Memory B cell (primary cell): ENCODE results near the gene AKAP3.
A peak's percentile ranks its signal among the peaks of the same experiment; 100 is the strongest.

Experiments
- ATAC-seq: fragments of 150-1000 bp; cut with Tn5 transposase; 2 replicates; pipeline ENCODE4 v1.10.0; 2021; ENCODE audit warnings: low read depth, mild to moderate bottlenecking, moderate library complexity
- DNase-seq, 2 donors: peaks; one replicate each; pipeline ENCODE4 v3.0.0; 2022; ENCODE audit warnings: low spot score in 2 of 2
- H3K27ac Mint-ChIP-seq: one replicate; pipeline ENCODE4 v1.8.0; 2022; ENCODE audit warnings: mild to moderate bottlenecking, moderate library complexity, mixed read lengths
- H3K27me3 Mint-ChIP-seq: one replicate; pipeline ENCODE4 v1.8.0; 2022; ENCODE audit warnings: mixed read lengths
- H3K36me3 Mint-ChIP-seq: one replicate; pipeline ENCODE4 v1.8.0; 2022; ENCODE audit warnings: mild to moderate bottlenecking, mixed read lengths
- H3K4me1 Mint-ChIP-seq: one replicate; pipeline ENCODE4 v1.8.0; 2022; ENCODE audit warnings: mixed read lengths
- H3K4me3 Mint-ChIP-seq: one replicate; pipeline ENCODE4 v1.8.0; 2022; ENCODE audit warnings: mild to moderate bottlenecking, moderate library complexity, mixed read lengths
- H3K9me3 Mint-ChIP-seq: one replicate; pipeline ENCODE4 v1.8.0; 2022; ENCODE audit warnings: mixed read lengths

The AKAP3 gene

DNA sequence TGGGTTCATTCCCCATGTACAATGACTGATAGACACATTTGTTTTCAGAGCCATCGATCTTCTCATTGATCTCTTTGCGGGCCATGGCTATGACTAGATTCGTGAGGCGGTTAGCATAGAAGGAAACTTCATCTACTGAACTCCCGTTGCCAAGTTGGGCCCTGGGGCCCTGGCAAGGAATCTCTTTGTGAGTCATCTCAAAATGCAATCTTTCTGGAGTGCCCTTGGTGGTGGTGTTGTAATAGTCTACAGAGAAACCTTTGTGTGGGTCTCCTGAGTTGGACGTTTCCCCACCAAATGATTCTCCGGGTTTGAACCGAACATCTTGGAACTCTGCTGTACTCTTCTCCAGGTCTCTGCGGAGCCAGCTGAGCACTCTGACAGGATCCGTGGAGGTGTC is 20.4 kb downstream of the AKAP3 start:
- ATAC-seq (no peak), DNase-seq (no peak)
- H3K9me3 Mint-ChIP-seq: peaks cover under 1% of the 10 kb centered on the region
- no peak overlapping the region for H3K4me3 Mint-ChIP-seq
- no peak overlapping the region for H3K27ac Mint-ChIP-seq
- no peaks in the 10 kb centered on the region for H3K4me1 Mint-ChIP-seq
- H3K27me3 Mint-ChIP-seq: peaks cover 4% of the 10 kb centered on the region
- no peaks in the 10 kb centered on the region for H3K36me3 Mint-ChIP-seq

DNA sequence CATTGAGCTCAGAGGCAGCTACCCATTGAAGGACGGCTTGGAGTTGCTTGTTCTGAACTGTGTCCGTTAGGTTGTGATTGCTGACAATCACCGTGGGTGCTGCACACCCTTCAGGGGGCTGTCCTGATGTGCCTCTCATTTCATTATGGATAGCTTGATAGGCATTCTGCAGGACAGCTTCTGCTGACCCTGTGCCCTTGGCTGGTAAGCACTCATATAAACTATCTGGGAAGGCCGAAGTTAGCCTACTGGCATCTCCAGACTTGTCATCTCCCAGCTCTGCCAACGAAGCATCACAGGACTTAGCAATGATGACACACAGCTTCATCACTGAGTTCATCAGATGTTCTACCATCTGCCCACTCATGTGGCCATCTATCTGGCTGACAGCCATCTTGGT is 22.3 kb downstream of the AKAP3 start:
- peaks cover 4% of the 10 kb centered on the region for H3K4me1 Mint-ChIP-seq
- H3K4me3 Mint-ChIP-seq: no peak overlapping the region
- no peak for ATAC-seq
- no peaks in the 10 kb centered on the region for H3K36me3 Mint-ChIP-seq
- peaks cover 6% of the 10 kb centered on the region for H3K27me3 Mint-ChIP-seq
- DNase-seq: no peak
- H3K9me3 Mint-ChIP-seq: peaks cover 4% of the 10 kb centered on the region
- H3K27ac Mint-ChIP-seq: no peak overlapping the region

DNA sequence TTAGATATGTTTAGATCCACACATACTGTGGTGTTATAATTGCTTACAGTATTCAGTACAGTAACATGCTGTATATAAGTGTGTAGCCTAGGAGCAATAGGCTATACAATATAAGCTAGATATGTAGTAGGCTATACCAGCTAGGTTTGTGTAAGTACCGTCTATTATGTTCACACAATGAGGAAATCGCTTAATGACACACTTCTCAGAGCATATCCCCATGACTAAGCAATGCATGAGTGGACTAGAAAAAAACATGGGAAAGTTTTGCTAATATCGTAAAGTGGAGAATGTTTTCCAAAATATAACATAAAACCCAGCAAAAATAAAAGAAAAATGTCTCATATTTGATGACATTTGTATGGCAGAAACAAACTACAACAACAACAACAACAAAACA is 27.3 kb downstream of the AKAP3 start:
- Mint-ChIP-seq H3K27ac (no peak overlapping the region), H3K27me3 (peaks cover 2% of the 10 kb centered on the region), H3K4me1 (peaks cover 4% of the 10 kb centered on the region), H3K4me3 (no peak overlapping the region), H3K9me3 (peaks cover 4% of the 10 kb centered on the region), H3K36me3 (no peaks in the 10 kb centered on the region)
- ATAC-seq (no peak), DNase-seq (no peak)

DNA sequence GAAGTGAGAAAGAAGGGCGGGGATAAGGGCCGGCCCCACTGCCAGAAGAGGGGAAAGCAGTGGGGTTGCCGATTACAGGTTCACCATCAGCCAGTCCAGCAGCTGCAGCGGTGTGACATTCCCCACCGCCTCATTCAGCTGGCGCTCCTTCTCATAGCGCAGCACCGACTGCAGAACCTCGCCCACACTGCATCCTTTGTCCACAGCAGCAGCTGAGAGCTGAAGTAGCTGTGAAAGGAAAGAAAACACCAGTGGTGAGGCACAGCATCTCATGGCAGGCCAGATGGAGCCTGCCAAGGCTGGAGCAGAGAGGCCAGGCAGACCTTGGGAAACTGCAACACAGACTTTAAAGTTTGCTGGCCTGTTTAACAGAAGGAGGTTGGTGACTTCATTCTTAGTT is 33.2 kb downstream of the AKAP3 start:
- no peaks in the 10 kb centered on the region for H3K27me3 Mint-ChIP-seq
- no peak overlapping the region for H3K27ac Mint-ChIP-seq
- peaks cover 31% of the 10 kb centered on the region for H3K36me3 Mint-ChIP-seq
- H3K4me3 Mint-ChIP-seq: no peak overlapping the region
- H3K4me1 Mint-ChIP-seq: no peaks in the 10 kb centered on the region
- no peaks in the 10 kb centered on the region for H3K9me3 Mint-ChIP-seq
- DNase-seq (no peak), ATAC-seq (no peak)

DNA sequence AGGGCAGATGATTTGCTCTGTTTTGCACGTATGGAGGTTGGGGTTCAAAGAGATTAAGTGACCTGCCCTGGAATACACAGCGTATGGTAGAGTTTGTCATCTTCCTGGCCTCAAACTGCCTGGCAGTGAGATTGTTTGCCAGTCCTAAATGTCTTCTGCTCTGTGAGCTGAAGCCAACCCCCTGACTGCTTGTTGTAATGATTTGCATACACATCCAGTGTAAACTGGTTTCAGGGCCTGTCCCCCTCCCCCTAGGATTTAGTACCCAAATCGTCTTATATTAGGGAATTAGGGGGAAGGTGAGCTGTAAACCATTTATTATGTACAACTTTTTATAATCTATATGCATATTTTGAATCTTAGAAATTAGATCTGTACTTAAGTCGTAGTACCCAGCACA is 38.4 kb downstream of the AKAP3 start:
- no peak overlapping the region for H3K4me3 Mint-ChIP-seq
- ATAC-seq: no peak
- H3K36me3 Mint-ChIP-seq: peaks cover 47% of the 10 kb centered on the region
- H3K27ac Mint-ChIP-seq: no peak overlapping the region
- H3K27me3 Mint-ChIP-seq: no peaks in the 10 kb centered on the region
- H3K9me3 Mint-ChIP-seq: no peaks in the 10 kb centered on the region
- no peak for DNase-seq
- peaks cover 13% of the 10 kb centered on the region for H3K4me1 Mint-ChIP-seq

DNA sequence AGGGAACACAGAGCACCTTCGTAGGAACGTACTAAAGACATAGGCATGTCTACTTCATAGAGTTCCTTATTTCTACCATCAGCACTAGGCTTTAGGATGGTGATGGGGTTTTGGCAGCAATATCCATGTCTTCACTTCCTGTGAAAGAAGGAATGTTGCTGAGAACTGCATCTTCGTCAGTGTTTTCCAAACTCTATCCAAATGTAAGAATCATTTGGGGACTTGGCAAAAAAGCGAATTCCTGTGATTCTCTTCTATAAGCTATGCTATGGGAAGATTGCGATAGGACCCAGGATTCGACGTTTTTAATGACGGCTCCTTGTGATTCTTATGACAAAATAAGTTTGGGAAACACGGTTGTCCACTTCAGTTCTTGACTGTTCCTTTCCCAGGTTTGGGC is 39.8 kb downstream of the AKAP3 start:
- Mint-ChIP-seq H3K36me3 (peaks cover 35% of the 10 kb centered on the region), H3K4me1 (peaks cover 20% of the 10 kb centered on the region), H3K27me3 (no peaks in the 10 kb centered on the region), H3K4me3 (no peak overlapping the region), H3K27ac (no peak overlapping the region), H3K9me3 (no peaks in the 10 kb centered on the region)
- ATAC-seq (no peak), DNase-seq (no peak)

DNA sequence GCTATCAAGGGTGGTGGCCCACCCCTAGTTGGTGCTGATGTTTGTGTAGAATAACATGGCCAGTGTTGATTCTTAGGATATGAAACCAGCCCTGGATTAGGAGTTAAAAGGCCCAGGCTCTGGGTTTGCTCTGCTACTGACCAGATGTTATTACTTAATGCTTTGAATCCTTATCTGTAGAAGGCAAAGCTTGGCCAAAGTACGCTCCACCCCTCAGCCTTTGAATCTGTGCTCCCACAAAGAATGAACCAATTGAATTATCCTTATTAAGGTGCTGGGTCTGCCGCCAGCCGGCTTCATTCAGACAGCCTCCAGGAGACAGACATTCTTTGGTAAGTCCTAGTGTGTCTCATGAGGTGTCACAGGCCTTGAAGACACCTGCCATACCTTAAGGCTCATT is 41.8 kb downstream of the AKAP3 start:
- H3K4me1 Mint-ChIP-seq: peaks cover 20% of the 10 kb centered on the region
- DNase-seq: no peak

DNA sequence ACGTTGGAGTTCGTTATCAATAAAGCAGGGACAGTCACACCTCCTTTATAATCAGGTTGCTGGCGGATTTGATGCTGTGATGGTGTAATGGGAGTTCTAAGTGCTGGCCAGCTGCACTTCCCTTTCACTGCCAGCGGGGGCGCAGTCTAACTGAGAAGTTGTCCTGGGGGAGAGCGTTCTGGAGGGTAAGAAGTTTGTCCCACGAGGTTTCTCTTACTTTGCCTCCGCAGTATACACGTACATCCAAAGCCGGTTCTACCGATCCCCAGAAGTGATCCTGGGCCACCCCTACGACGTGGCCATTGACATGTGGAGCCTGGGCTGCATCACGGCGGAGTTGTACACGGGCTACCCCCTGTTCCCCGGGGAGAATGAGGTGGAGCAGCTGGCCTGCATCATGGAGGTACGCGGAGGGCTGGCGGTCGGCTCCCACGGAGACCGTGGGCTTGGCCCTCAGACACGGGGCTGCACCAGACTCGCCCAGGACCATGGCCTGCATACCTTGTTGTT is 44.1 kb downstream of the AKAP3 start:
- peak; percentile 77 for DNase-seq
- peaks cover 20% of the 10 kb centered on the region for H3K4me1 Mint-ChIP-seq
- H3K27ac Mint-ChIP-seq: peak overlapping the region; percentile 83
- H3K4me3 Mint-ChIP-seq: peak overlapping the region; percentile 97
- H3K9me3 Mint-ChIP-seq: no peaks in the 10 kb centered on the region
- ATAC-seq: peak; percentile 94
- H3K27me3 Mint-ChIP-seq: no peaks in the 10 kb centered on the region
- peaks cover 13% of the 10 kb centered on the region for H3K36me3 Mint-ChIP-seq

More for the DNA sequence above, 41.8 kb downstream of the AKAP3 start:
- Mint-ChIP-seq H3K9me3 (no peaks in the 10 kb centered on the region), H3K36me3 (peaks cover 23% of the 10 kb centered on the region), H3K27ac (no peak overlapping the region), H3K4me3 (no peak overlapping the region), H3K27me3 (no peaks in the 10 kb centered on the region)
- ATAC-seq: no peak

DNA sequence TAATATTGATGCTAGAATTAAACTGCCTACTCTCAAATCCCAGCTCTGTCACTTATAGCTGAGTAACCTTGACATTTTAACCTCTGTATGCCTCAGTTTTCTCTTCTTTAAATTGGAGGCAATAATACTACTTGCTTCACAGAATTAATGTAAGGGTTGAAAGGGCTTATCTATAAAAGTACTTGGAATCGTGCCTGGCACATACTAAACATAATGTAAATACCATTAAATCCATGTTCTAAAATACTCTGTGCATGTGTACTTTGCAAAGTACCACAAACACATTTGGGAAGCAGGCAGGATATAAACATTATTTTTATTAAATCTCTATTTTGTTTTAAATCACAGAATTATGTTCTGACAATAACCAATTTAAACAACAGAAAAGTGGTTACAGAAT is 44.9 kb downstream of the AKAP3 start:
- DNase-seq (no peak), ATAC-seq (no peak)
- no peaks in the 10 kb centered on the region for H3K9me3 Mint-ChIP-seq
- H3K27me3 Mint-ChIP-seq: no peaks in the 10 kb centered on the region
- peaks cover 9% of the 10 kb centered on the region for H3K36me3 Mint-ChIP-seq
- peaks cover 20% of the 10 kb centered on the region for H3K4me1 Mint-ChIP-seq
- no peak overlapping the region for H3K27ac Mint-ChIP-seq
- H3K4me3 Mint-ChIP-seq: no peak overlapping the region

DNA sequence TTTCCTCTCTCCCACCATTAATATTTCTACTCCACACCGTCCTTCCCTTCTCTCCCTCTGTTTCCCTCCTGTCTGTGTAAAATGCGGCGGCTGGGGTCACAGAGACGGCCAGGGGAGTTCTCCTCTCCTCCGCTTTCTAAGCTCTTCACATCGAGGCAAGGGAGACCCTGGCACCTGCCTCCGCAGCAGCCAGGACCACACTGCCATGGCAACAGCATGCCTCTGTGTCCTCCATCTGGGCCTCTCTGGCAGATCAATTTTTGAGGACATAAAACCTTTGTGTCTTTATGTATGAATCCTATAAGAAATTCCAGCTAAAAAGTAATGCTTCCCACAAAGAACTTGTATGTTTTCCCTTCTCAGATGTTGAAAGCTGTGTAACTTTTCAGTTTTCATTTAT is 45.4 kb downstream of the AKAP3 start:
- H3K27ac Mint-ChIP-seq: no peak overlapping the region
- H3K4me3 Mint-ChIP-seq: no peak overlapping the region
- H3K27me3 Mint-ChIP-seq: no peaks in the 10 kb centered on the region
- ATAC-seq (no peak), DNase-seq (no peak)
- peaks cover 9% of the 10 kb centered on the region for H3K36me3 Mint-ChIP-seq
- H3K9me3 Mint-ChIP-seq: no peaks in the 10 kb centered on the region
- peaks cover 20% of the 10 kb centered on the region for H3K4me1 Mint-ChIP-seq

DNA sequence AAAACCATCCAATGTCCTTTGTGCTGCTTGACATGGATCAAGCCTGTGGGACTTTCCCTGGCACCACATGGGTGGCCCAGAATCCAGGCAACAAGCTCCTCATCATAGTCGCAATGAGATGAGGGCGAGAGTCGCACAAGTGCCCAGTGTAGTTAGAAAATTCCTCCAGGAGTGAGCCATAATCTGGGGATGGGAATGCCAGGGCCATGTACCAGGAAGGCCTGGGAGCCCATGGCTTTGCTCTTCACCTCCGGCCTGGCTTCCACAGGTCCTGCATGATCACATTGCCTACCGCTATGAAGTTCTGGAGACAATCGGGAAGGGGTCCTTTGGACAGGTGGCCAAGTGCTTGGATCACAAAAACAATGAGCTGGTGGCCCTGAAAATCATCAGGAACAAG is 53.0 kb downstream of the AKAP3 start:
- Mint-ChIP-seq H3K27ac (no peak overlapping the region), H3K4me3 (no peak overlapping the region), H3K4me1 (no peaks in the 10 kb centered on the region), H3K36me3 (peaks cover 19% of the 10 kb centered on the region), H3K27me3 (no peaks in the 10 kb centered on the region), H3K9me3 (no peaks in the 10 kb centered on the region)
- no peak for DNase-seq
- no peak for ATAC-seq

DNA sequence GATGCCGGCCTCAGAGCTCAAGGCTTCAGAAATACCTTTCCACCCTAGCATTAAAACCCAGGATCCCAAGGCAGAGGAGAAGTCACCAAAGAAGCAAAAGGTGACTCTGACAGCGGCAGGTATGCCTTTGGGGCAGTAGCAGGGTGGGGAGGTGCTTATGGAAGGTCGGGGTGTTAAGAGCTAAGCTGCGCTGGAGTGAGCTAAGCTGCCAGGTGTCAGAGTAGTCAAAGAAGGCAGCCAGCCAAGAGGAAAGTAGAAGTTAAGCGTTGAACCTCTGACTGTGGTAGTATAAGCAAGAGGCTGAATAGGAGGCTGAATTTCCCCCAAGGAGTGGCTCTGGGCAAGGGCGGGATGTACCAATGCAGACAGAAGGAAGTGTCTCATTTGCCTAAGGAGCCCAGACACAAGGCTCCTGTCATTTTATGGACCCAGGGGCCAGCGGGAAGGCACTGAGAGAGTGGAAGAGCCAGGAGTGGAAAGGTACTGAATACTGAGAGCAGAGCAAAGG is 57.6 kb downstream of the AKAP3 start:
- no peaks in the 10 kb centered on the region for H3K4me1 Mint-ChIP-seq
- H3K27me3 Mint-ChIP-seq: no peaks in the 10 kb centered on the region
- ATAC-seq (no peak), DNase-seq (no peak)
- H3K36me3 Mint-ChIP-seq: peaks cover 22% of the 10 kb centered on the region
- no peak overlapping the region for H3K27ac Mint-ChIP-seq
- peaks cover 3% of the 10 kb centered on the region for H3K9me3 Mint-ChIP-seq
- no peak overlapping the region for H3K4me3 Mint-ChIP-seq

DNA sequence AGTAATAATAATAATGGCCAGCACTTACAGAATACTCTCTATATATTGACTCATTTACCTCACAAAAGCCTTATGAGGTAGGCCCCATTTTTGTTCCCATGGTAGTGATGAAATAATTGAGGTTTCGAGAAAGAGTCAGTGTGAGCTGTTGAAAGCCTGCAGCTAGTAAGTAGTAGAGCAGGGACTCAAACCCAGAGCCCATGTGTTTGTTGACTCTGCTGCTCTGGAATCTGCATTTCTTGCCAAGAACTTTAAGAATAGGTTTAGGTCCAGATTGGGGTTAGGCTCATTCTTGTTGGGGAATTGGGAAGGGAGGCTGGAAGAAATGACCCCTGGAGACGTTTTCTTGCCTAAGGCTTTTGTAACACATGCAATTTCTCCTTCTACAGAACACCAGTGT is 58.9 kb downstream of the AKAP3 start:
- Mint-ChIP-seq H3K4me1 (no peaks in the 10 kb centered on the region), H3K9me3 (peaks cover 3% of the 10 kb centered on the region), H3K36me3 (peaks cover 19% of the 10 kb centered on the region), H3K27ac (no peak overlapping the region), H3K4me3 (no peak overlapping the region), H3K27me3 (no peaks in the 10 kb centered on the region)
- no peak for ATAC-seq
- no peak for DNase-seq

DNA sequence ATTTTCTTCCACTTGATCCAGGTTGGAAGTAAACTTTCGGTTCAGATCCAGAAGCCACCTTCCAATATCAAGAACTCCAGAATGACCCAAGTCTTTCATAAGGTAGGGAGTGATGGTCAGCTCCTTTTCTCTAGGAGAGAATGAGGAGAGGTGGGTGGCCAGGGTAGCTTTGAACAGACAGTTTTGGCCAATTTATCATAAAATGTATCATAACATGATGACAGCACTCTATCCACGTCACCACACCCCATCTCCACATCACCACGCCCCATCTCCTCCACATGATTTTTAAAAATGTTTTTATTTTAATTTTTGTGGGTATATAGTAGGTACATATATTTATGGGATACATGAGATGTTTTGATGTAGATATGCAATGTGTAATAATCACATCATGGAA is 59.9 kb downstream of the AKAP3 start:
- Mint-ChIP-seq H3K4me3 (no peak overlapping the region), H3K27ac (no peak overlapping the region), H3K36me3 (peaks cover 19% of the 10 kb centered on the region), H3K9me3 (peaks cover 3% of the 10 kb centered on the region), H3K27me3 (no peaks in the 10 kb centered on the region), H3K4me1 (peaks cover 4% of the 10 kb centered on the region)
- no peak for ATAC-seq
- DNase-seq: no peak

DNA sequence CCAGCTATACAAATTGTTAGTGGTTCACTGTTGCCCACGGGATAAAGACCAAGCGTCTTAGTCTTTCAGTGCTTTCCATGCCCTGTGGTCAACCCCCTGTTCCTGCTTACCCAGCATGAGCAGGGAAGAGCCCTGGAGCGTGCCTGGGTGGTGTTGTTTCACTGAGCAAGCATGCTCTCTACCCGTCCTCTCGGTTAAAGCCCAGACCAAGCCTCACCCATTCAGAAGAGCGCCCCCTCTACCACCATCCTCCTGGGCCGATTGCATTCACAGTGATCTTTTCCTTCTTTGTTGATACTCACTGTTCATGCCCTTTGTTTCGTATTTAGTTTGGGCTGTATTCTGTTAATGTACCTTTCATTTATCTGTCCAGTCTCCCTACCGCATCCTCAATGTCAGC is 61.7 kb downstream of the AKAP3 start:
- DNase-seq (no peak), ATAC-seq (no peak)
- no peak overlapping the region for H3K4me3 Mint-ChIP-seq
- H3K9me3 Mint-ChIP-seq: peaks cover 3% of the 10 kb centered on the region
- no peak overlapping the region for H3K27ac Mint-ChIP-seq
- H3K27me3 Mint-ChIP-seq: no peaks in the 10 kb centered on the region
- H3K4me1 Mint-ChIP-seq: peaks cover 8% of the 10 kb centered on the region
- peaks cover 16% of the 10 kb centered on the region for H3K36me3 Mint-ChIP-seq
